GM18909 (cell line): ENCODE results near the gene IGF1R.
A peak's percentile ranks its signal among the peaks of the same experiment; 100 is the strongest.

Experiments used
- ATAC-seq: cut with Tn5 transposase; IDR thresholded peaks from one replicate; pipeline ENCODE4 v1.9.1; 2021; ENCODE audit warnings: mild to moderate bottlenecking; ENCODE audit not compliant: unreplicated experiment, poor library complexity

Gene IGF1R

DNA sequence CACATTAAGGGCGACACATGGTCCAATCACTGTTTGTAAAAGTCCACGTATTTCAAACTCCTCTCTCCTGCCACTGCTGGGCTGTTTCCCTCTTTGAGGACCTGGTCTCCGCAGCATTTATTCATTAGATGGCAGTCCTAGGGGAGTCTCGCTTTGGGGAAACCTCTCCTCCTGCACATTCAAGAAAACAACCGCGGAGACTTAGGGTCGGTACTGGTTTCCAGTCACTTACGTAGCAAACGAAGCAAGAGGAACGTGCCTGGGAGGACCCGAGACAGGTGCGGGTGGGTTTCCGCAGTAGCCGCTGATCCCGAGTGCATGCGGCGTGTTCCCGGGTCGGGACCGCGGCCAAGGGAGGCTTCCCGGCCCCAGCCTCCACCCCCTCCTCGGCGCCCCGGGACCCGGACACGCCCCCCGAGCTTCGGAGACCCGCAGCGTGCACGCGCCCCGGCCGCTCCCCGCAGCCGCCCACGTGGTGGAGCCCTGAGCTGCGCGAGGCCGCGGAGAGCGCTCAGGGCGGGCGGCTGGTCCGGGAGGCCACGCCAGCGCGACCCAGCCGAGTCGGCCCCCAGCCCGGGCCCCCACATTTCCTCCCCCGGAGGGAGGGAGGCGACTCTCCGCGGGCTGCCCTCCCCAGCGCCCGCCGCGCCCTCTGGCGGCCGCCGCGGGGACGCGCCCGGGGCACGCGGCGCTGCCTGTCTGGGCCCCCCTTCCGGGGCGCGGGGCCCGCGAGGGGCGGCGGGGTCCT, 1.1 kb upstream of the IGF1R start:
- ATAC-seq: peak; percentile 53

DNA sequence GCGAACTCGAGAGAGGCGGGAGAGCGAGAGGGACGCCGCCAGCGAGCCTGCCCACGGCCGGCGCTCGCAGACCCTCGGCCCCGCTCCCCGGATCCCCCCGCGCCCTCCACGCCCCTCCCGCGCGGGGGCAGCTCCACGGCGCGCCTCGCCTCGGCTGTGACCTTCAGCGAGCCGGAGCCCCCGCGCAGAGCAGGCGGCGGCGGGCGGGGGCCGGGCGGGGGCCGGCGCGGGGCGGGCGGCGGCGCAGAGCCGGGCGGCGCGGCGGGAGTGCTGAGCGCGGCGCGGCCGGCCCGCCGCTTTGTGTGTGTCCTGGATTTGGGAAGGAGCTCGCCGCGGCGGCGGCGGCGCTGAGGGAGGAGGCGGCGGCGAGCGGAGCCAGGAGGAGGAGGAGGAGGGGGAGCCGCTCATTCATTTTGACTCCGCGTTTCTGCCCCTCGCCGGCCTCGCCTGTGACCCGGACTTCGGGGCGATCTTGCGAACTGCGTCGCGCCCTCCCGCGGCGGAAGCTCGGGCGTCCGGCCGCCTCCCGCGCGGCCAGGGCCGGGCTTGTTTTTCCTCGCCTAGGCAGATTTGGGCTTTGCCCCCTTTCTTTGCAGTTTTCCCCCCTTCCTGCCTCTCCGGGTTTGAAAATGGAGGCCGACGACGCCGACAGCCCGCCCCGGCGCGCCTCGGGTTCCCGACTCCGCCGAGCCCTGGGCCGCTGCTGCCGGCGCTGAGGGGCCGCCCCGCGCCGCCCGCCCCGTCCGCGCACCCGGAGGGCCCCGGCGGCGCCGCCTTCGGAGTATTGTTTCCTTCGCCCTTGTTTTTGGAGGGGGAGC, 524 bp downstream of the IGF1R start:
- peak; percentile 29 for ATAC-seq

GRCh38 chr15:98649472-98650416, 1.4 kb downstream of the IGF1R start:
- no peak for ATAC-seq

- ATAC-seq: no peak
Measured at GRCh38 chr15:98650417-98651035, 2.2 kb downstream of the IGF1R start.

DNA sequence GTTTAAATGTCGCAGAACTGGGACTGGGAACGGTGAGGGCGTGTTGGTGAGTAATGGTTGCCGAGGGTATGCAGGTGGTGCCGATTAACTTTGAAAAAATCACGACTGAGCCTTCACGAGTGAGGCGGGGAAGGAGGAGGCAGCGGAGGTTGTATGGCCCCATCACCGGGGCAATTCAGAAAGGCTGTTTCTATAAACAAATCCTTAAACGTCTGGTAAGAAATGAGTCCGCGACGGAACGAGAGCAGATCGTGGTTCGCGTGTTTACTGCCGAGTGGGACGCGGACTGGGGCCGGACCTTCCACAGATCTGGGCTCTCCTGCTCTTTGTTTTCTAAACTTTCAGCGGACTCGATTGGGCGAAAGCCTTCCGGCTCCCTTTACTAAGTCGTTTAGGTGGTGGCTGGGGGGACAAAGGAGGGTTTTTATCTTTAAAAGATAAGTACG, 2.7 kb downstream of the IGF1R start:
- no peak for ATAC-seq

DNA sequence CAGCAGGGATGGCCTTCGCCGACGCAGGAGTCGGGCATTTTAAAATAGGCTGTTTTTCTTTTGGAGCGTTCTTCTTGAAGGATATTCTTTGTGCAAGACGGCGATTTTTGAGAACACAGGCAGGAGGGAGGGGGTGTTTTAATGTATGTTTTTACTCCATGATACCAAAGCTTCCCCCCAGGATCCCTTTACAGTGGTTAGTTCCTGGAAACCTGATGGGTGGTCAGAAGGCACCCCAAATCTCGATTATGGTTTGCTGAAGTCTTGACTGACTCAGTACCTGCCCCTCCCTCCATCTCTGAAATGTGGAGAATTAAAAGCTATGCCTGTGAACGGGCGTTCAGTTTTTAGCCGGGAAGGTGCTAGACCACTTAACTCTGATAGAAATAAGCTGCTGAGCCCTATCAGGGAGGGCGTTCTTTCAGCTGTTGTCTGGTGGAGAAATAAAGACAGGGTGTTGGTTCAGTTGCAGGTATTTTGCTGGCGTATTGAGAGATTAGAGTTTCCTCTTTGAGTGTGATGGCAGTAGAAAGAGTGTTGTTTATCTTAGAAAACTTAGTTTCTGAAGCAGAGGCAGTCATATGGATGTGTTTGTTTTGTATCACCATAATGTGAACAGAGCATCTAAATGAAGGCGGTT, 3.4 kb downstream of the IGF1R start:
- no peak for ATAC-seq

GRCh38 chr15:98653686-98654085, 5.3 kb downstream of the IGF1R start:
- ATAC-seq: no peak

- ATAC-seq: no peak
Measured at GRCh38 chr15:98654790-98655360, 6.5 kb downstream of the IGF1R start.

- no peak for ATAC-seq
Measured at GRCh38 chr15:98655732-98656131, 7.4 kb downstream of the IGF1R start.

- no peak for ATAC-seq
Measured at GRCh38 chr15:98657721-98658120, 9.4 kb downstream of the IGF1R start.

GRCh38 chr15:98658831-98659699, 10.7 kb downstream of the IGF1R start:
- peak; percentile 90 for ATAC-seq

DNA sequence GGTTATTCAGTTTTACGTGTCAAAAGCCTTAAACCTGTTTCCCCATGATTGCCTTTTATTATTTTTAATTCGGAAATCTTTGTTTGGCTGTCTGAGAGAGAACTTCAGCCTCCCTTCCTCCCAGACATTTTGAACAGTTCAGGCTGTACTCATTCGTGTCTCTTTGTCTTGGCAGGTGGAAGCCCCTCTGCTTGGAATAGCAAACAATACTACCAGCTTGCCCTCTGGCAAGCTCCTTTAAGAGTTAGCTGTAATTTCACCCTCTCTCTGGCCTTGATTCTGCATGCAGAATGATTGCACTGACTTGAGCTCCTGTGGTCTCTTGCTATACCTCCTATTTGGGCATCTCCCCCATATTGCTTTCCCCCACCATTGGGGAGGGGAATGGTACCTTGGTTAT, 11.7 kb downstream of the IGF1R start:
- ATAC-seq: no peak

- no peak for ATAC-seq
Measured at GRCh38 chr15:98663045-98663444, 14.7 kb downstream of the IGF1R start.

GRCh38 chr15:98663606-98664005, 15.3 kb downstream of the IGF1R start:
- ATAC-seq: no peak

- ATAC-seq: no peak
Measured at GRCh38 chr15:98666441-98666840, 18.1 kb downstream of the IGF1R start.

- ATAC-seq: no peak
Measured at GRCh38 chr15:98666841-98667240, 18.5 kb downstream of the IGF1R start.

- no peak for ATAC-seq
Measured at GRCh38 chr15:98667521-98668179, 19.3 kb downstream of the IGF1R start.
